HG03354 (cell line): ENCODE results near the gene NUTM2A.
"Not testable (repeated sequence)": the region's sequence is repeated elsewhere in the genome, so short reads cannot be mapped to it uniquely, and the experiment has no call there.

Experiments
- ATAC-seq: cut with Tn5 transposase; IDR thresholded peaks from one replicate; pipeline ENCODE4 v1.9.1; 2021; ENCODE audit warnings: mild to moderate bottlenecking; ENCODE audit not compliant: unreplicated experiment, poor library complexity, severe bottlenecking

The NUTM2A gene

DNA sequence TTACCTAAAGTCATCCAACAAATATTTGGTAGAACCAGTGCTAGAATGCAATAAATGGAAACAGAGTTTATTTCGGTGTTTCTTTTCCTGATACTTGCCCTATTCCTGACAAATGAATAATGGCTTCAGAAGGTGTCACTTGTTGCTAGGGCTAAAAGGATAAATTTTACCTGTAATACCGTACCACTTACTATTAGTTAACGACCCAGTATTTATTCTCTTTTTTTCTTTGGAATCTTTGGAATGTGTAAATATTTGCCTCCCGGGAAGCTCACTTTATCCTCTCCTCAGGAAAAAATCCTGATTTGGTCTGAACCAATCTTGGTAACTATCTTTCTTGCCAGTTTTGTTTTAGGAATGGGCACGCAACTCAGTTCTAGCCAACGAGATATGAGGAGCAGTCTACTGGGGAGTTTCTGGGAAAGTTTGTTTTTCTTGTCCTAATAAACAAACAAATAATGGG, 14.1 kb downstream of the NUTM2A start:
- ATAC-seq, result not testable (repeated sequence)

DNA sequence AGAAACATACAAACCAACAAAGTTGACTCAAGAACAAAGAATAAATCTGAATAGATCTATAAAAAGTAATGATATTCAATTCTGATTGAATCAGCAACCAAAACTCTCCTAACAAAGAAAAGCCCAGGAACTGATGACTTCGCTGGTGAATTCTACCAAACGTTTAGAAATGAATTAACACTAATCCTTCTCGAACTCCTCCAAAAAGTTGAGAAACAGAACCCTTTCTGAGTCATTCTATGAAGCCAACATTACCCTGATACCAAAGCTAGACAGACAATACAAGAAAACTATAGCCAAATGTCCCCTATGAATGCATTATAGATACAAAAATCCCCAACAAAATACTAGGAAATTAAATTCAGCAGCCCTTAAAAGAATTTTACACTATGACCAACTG, 16.9 kb downstream of the NUTM2A start:
- ATAC-seq, result not testable (repeated sequence)

DNA sequence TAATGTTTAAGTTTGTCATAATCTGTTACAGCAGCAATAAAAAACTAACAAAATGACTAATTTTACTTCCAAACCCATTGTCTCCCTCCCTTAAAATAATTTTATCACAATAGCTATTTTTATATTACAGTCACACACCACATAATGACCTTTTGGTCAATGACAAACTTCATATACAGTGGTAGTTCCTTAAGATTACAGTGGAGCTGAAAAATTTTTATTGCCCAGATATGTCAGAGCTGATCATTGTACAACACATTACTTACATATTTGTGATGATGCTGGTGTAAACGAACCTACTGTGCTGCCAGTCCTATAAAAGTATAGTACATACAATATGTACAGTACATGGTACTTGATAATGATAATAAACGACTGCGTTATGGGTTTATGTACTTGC, 22.1 kb downstream of the NUTM2A start:
- ATAC-seq, result not testable (repeated sequence)

DNA sequence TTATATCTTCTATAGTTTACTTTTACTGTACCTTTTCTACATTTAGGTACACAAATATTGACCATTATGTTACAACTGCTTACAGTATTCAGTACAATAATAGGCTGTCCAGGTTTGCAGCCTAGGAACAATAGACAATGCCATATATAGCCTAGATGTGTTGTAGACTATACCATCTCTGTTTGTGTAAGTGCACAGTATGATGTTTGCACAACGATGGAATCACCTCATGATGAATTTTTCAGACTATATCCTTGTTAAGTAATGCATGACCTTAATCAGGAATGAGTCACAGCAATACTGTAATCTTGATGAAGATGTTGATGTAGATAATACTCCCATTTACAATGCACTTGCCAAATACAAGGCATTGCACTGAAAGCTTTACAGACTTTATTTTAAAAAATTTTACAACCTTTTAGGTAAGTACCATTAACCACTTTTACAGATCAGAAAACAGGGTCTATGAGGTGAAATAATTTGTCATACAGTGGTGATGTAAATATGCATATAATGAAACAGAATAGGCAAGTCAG, 23.6 kb downstream of the NUTM2A start:
- ATAC-seq, result not testable (repeated sequence)

DNA sequence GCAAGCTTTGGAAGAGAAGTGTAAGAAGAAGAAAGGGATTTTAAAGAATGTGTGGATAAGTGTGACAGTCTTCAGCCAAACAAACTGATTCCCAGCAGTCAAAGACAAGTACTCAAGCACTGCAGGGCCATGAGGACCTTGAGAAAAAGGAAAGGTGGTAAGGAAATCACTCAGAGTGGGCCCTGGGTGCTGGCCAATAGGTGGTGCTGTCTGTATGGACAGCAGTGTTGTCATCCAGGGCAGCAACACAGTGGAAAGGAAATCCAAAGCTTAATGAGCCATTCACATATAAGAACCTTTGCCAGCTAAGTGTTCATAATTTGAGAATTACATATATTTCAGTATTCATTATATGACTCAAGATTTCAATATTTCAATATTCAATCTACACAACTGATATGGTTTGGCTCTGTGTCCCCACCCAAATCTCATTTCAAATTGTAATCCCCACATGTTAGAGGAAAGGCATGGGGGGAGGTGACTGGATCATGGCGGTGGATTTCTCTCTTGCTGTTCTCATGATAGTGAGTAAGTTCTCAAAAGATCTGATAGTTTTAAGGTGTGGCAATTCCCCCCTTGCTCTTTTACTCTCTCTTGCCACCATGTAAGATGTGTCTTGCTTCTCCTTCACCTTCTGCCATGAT, 55.6 kb downstream of the NUTM2A start:
- ATAC-seq, result not testable (repeated sequence)
